Measurements from ENCODE around the gene UBD.

Gene UBD

GRCh38 chr6:29510202-29510601, 49.3 kb downstream of the UBD start:
- Histone ChIP-seq H3K36me3 (replicated peaks; ENCODE audit: low read depth, low read length) (no peaks in the 10 kb centered on the region), H3K9ac (ENCODE audit: low read length) (no peak overlapping the region), H3K9me3 (ENCODE audit: insufficient read depth, low read length) (no peaks in the 10 kb centered on the region), H3K27ac (ENCODE audit: low read length) (no peak overlapping the region), H3K27me3 (ENCODE audit: low read depth, low read length) (no peaks in the 10 kb centered on the region), H3K79me2 (ENCODE audit: low read length) (no peaks in the 10 kb centered on the region), H3K4me3 (ENCODE audit: low read length) (no peak overlapping the region), H4K20me1 (ENCODE audit: insufficient read depth, low read length) (peaks cover 3% of the 10 kb centered on the region; the same call in 1 of the 2 replicates), H3K4me2 (ENCODE audit: low read length) (peak overlapping the region; percentile 13; the same call in 1 of the 2 replicates), H3K4me1 (ENCODE audit: low read length) (peaks cover 27% of the 10 kb centered on the region), H2AFZ (ENCODE audit: low read depth, low read length) (no peak overlapping the region)
- TF ChIP-seq EZH2phosphoT487 (IDR thresholded peaks at IDR 0.05; ENCODE audit: low read depth), result no peak
- TF ChIP-seq CTCF (IDR thresholded peaks at IDR 0.05; ENCODE audit: low read depth, low read length), result peak; percentile 31

- H3K27me3 ChIP-seq (ENCODE audit: low read depth, low read length), result no peaks in the 10 kb centered on the region
- H4K20me1 ChIP-seq (ENCODE audit: insufficient read depth, low read length), result peaks cover 3% of the 10 kb centered on the region; the same call in 1 of the 2 replicates
- H3K4me2 ChIP-seq (ENCODE audit: low read length), result peak overlapping the region; percentile 33
- no peaks in the 10 kb centered on the region for H3K36me3 ChIP-seq (replicated peaks; ENCODE audit: low read depth, low read length)
- TF ChIP-seq CTCF (IDR thresholded peaks at IDR 0.05; ENCODE audit: low read depth, low read length) (no peak), EZH2phosphoT487 (IDR thresholded peaks at IDR 0.05; ENCODE audit: low read depth) (no peak)
- no peaks in the 10 kb centered on the region for H3K9me3 ChIP-seq (ENCODE audit: insufficient read depth, low read length)
- no peak overlapping the region for H2AFZ ChIP-seq (ENCODE audit: low read depth, low read length)
- H3K79me2 ChIP-seq (ENCODE audit: low read length), result no peaks in the 10 kb centered on the region
- H3K4me1 ChIP-seq (ENCODE audit: low read length), result peaks cover 30% of the 10 kb centered on the region
- no peak overlapping the region for H3K4me3 ChIP-seq (ENCODE audit: low read length)
- no peak overlapping the region for H3K9ac ChIP-seq (ENCODE audit: low read length)
- no peak overlapping the region for H3K27ac ChIP-seq (ENCODE audit: low read length)
Measured at GRCh38 chr6:29509711-29510110, 49.8 kb downstream of the UBD start.

GRCh38 chr6:29509239-29509638, 50.3 kb downstream of the UBD start:
- no peaks in the 10 kb centered on the region for H3K27me3 ChIP-seq (ENCODE audit: low read depth, low read length)
- peaks cover 30% of the 10 kb centered on the region for H3K4me1 ChIP-seq (ENCODE audit: low read length)
- no peak overlapping the region for H3K27ac ChIP-seq (ENCODE audit: low read length)
- H3K79me2 ChIP-seq (ENCODE audit: low read length), result no peaks in the 10 kb centered on the region
- TF ChIP-seq EZH2phosphoT487 (IDR thresholded peaks at IDR 0.05; ENCODE audit: low read depth) (no peak), CTCF (IDR thresholded peaks at IDR 0.05; ENCODE audit: low read depth, low read length) (no peak)
- no peak overlapping the region for H2AFZ ChIP-seq (ENCODE audit: low read depth, low read length)
- peaks cover 3% of the 10 kb centered on the region; the same call in 1 of the 2 replicates for H4K20me1 ChIP-seq (ENCODE audit: insufficient read depth, low read length)
- peak overlapping the region; percentile 33 for H3K4me2 ChIP-seq (ENCODE audit: low read length)
- H3K9ac ChIP-seq (ENCODE audit: low read length), result no peak overlapping the region
- H3K9me3 ChIP-seq (ENCODE audit: insufficient read depth, low read length), result no peaks in the 10 kb centered on the region
- no peaks in the 10 kb centered on the region for H3K36me3 ChIP-seq (replicated peaks; ENCODE audit: low read depth, low read length)
- no peak overlapping the region for H3K4me3 ChIP-seq (ENCODE audit: low read length)

GRCh38 chr6:29507319-29507718, 52.2 kb downstream of the UBD start:
- Histone ChIP-seq H3K27ac (ENCODE audit: low read length) (no peak overlapping the region), H3K9me3 (ENCODE audit: insufficient read depth, low read length) (no peaks in the 10 kb centered on the region), H3K4me2 (ENCODE audit: low read length) (no peak overlapping the region), H3K27me3 (ENCODE audit: low read depth, low read length) (no peaks in the 10 kb centered on the region), H3K4me1 (ENCODE audit: low read length) (peaks cover 30% of the 10 kb centered on the region), H3K36me3 (replicated peaks; ENCODE audit: low read depth, low read length) (no peaks in the 10 kb centered on the region), H3K4me3 (ENCODE audit: low read length) (no peak overlapping the region), H4K20me1 (ENCODE audit: insufficient read depth, low read length) (peaks cover 3% of the 10 kb centered on the region; the same call in 1 of the 2 replicates), H3K79me2 (ENCODE audit: low read length) (no peaks in the 10 kb centered on the region), H3K9ac (ENCODE audit: low read length) (no peak overlapping the region), H2AFZ (ENCODE audit: low read depth, low read length) (no peak overlapping the region)
- TF ChIP-seq EZH2phosphoT487 (IDR thresholded peaks at IDR 0.05; ENCODE audit: low read depth), result no peak
- TF ChIP-seq CTCF (IDR thresholded peaks at IDR 0.05; ENCODE audit: low read depth, low read length), result no peak
